ENCODE results near the gene EHBP1L1.

EHBP1L1 gene

DNA sequence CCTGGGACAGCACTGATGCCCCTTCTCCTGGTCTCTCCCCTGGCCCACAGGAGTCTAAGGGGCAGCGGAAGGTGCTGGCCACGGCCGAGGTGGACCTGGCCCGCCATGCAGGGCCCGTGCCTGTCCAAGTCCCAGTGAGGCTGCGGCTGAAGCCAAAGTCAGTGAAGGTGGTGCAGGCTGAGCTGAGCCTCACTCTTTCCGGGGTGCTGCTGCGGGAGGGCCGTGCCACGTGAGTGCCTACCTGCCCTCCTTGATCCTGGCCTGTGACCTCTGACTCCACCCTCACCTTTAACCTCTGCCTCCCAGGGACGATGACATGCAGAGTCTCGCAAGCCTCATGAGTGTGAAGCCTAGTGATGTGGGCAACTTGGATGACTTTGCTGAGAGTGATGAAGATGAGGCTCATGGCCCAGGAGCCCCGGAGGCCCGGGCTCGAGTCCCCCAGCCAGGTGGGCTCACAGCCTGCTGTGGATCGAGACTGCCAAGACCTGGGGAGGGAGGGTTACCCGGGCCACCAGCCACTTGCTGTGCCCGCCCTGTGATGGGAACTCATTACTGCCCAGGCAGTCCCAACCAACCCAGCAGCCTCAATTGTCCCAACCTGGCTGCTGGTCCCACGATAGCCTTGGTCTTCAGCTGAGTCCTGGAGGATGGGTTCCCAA lies 4.3 kb downstream of the EHBP1L1 start:
- peak; percentile 89 for TF ChIP-seq BCL11B (tag by site-specific recombination; IDR thresholded peaks at IDR 0.05; ENCODE audit: low read depth)
- TF ChIP-seq BCL11A (tag by site-specific recombination; IDR thresholded peaks at IDR 0.05; ENCODE audit: low read depth), result 0 out of 2 replicates have a peak, but pooled peaks have one; percentile 46
- TF ChIP-seq ZNF140 (tag by site-specific recombination; IDR thresholded peaks at IDR 0.05), result no peak
- Histone ChIP-seq H3K27ac (ENCODE audit: extremely low read depth, low read depth, low read length) (no peak overlapping the region), H3K4me3 (ENCODE audit: low read depth, low read length) (no peak overlapping the region), H3K4me1 (ENCODE audit: control insufficient read depth, insufficient read depth, low read length) (peaks cover 4% of the 10 kb centered on the region; the same call in 1 of the 2 replicates), H3K9me3 (ENCODE audit: control insufficient read depth, insufficient read depth, low read depth, low read length) (no peaks in the 10 kb centered on the region), H3K36me3 (ENCODE audit: control insufficient read depth in 2 of 2, insufficient read depth in 1 of 2, low read length in 2 of 2) (peaks cover 0 to 8% of the 10 kb centered on the region in 2 experiments; a peak in 1 of 3 replicates)
- POLR2A ChIA-PET, result interaction anchor here (0.7 kb wide), 1 partner anchor 20 kb away, joined by 3 read pairs; no protein-coding TSS in a partner anchor
- CTCF ChIA-PET, result interaction anchor here (0.7 kb wide), 2 partner anchors 14 to 39 kb away, joined by 3 read pairs; no protein-coding TSS in a partner anchor

DNA sequence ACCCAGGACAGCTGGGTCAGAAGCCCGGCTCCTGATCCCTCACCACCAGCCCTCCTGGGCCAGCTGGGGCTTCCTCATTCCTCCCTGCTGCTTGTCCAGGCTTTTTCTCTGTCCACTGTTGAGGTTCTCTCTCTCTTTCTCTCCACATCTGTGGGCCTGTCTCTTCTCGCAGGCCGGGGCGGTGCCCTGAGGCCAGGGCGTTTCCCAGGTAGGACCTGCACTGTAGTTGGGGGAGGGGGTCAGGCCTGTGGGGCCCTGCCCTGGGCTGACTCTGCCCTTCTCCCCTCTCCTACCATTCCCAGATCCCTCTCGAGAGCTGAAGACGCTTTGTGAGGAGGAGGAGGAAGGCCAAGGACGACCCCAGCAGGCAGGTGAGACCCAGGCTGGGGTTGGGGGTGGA lies 4.9 kb downstream of the EHBP1L1 start:
- POLR2A ChIA-PET, result interaction anchor here (0.9 kb wide), 1 partner anchor 32 kb away, joined by 3 read pairs; no protein-coding TSS in a partner anchor
- CTCF ChIA-PET, result interaction anchor here (1.9 kb wide), 1 partner anchor 12 kb away, joined by 4 read pairs; no protein-coding TSS in a partner anchor
- H3K4me3 ChIP-seq (ENCODE audit: low read depth, low read length), result no peak overlapping the region
- H3K27ac ChIP-seq (ENCODE audit: extremely low read depth, low read depth, low read length), result no peak overlapping the region
- peaks cover 4% of the 10 kb centered on the region; the same call in 1 of the 2 replicates for H3K4me1 ChIP-seq (ENCODE audit: control insufficient read depth, insufficient read depth, low read length)
- H3K36me3 ChIP-seq (ENCODE audit: control insufficient read depth in 2 of 2, insufficient read depth in 1 of 2, low read length in 2 of 2), result peaks cover 0 to 7% of the 10 kb centered on the region in 2 experiments; a peak in 1 of 3 replicates
- H3K9me3 ChIP-seq (ENCODE audit: control insufficient read depth, insufficient read depth, low read depth, low read length), result no peaks in the 10 kb centered on the region
- TF ChIP-seq ZFP69B (tag by site-specific recombination; IDR thresholded peaks at IDR 0.05) (no peak), ZNF660 (tag by site-specific recombination; IDR thresholded peaks at IDR 0.05) (no peak), MZF1 (tag by site-specific recombination; IDR thresholded peaks at IDR 0.05; ENCODE audit: borderline replicate concordance) (no peak), ZNF837 (tag by site-specific recombination; IDR thresholded peaks at IDR 0.05) (no peak), ZNF2 (tag by site-specific recombination; IDR thresholded peaks at IDR 0.05) (no peak), MYNN (tag by site-specific recombination; IDR thresholded peaks at IDR 0.05; ENCODE audit: borderline replicate concordance) (no peak), ZBTB21 (tag by site-specific recombination; IDR thresholded peaks at IDR 0.05) (no peak), ZNF155 (tag by site-specific recombination; IDR thresholded peaks at IDR 0.05) (no peak), ZNF677 (tag by site-specific recombination; IDR thresholded peaks at IDR 0.05) (no peak), ZNF132 (tag by site-specific recombination; IDR thresholded peaks at IDR 0.05; ENCODE audit: borderline replicate concordance) (no peak), ZNF548 (tag by site-specific recombination; IDR thresholded peaks at IDR 0.05) (no peak), ZNF239 (tag by site-specific recombination; IDR thresholded peaks at IDR 0.05) (no peak), ZIC2 (tag by site-specific recombination; IDR thresholded peaks at IDR 0.05) (no peak), ZNF48 (tag by site-specific recombination; IDR thresholded peaks at IDR 0.05) (no peak), OSR2 (tag by site-specific recombination; IDR thresholded peaks at IDR 0.05) (no peak)
- TF ChIP-seq, protein P1, sequence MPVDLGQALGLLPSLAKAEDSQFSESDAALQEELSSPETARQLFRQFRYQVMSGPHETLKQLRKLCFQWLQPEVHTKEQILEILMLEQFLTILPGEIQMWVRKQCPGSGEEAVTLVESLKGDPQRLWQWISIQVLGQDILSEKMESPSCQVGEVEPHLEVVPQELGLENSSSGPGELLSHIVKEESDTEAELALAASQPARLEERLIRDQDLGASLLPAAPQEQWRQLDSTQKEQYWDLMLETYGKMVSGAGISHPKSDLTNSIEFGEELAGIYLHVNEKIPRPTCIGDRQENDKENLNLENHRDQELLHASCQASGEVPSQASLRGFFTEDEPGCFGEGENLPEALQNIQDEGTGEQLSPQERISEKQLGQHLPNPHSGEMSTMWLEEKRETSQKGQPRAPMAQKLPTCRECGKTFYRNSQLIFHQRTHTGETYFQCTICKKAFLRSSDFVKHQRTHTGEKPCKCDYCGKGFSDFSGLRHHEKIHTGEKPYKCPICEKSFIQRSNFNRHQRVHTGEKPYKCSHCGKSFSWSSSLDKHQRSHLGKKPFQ (tag by site-specific recombination; IDR thresholded peaks at IDR 0.05), result no peak
- TF ChIP-seq, protein P2, sequence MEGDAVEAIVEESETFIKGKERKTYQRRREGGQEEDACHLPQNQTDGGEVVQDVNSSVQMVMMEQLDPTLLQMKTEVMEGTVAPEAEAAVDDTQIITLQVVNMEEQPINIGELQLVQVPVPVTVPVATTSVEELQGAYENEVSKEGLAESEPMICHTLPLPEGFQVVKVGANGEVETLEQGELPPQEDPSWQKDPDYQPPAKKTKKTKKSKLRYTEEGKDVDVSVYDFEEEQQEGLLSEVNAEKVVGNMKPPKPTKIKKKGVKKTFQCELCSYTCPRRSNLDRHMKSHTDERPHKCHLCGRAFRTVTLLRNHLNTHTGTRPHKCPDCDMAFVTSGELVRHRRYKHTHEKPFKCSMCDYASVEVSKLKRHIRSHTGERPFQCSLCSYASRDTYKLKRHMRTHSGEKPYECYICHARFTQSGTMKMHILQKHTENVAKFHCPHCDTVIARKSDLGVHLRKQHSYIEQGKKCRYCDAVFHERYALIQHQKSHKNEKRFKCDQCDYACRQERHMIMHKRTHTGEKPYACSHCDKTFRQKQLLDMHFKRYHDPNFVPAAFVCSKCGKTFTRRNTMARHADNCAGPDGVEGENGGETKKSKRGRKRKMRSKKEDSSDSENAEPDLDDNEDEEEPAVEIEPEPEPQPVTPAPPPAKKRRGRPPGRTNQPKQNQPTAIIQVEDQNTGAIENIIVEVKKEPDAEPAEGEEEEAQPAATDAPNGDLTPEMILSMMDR (tag by site-specific recombination; IDR thresholded peaks at IDR 0.05), result no peak
- TF ChIP-seq, protein P3, sequence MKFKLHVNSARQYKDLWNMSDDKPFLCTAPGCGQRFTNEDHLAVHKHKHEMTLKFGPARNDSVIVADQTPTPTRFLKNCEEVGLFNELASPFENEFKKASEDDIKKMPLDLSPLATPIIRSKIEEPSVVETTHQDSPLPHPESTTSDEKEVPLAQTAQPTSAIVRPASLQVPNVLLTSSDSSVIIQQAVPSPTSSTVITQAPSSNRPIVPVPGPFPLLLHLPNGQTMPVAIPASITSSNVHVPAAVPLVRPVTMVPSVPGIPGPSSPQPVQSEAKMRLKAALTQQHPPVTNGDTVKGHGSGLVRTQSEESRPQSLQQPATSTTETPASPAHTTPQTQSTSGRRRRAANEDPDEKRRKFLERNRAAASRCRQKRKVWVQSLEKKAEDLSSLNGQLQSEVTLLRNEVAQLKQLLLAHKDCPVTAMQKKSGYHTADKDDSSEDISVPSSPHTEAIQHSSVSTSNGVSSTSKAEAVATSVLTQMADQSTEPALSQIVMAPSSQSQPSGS (tag by site-specific recombination; IDR thresholded peaks at IDR 0.05; ENCODE audit: low read depth), result no peak
- TF ChIP-seq, protein P4, sequence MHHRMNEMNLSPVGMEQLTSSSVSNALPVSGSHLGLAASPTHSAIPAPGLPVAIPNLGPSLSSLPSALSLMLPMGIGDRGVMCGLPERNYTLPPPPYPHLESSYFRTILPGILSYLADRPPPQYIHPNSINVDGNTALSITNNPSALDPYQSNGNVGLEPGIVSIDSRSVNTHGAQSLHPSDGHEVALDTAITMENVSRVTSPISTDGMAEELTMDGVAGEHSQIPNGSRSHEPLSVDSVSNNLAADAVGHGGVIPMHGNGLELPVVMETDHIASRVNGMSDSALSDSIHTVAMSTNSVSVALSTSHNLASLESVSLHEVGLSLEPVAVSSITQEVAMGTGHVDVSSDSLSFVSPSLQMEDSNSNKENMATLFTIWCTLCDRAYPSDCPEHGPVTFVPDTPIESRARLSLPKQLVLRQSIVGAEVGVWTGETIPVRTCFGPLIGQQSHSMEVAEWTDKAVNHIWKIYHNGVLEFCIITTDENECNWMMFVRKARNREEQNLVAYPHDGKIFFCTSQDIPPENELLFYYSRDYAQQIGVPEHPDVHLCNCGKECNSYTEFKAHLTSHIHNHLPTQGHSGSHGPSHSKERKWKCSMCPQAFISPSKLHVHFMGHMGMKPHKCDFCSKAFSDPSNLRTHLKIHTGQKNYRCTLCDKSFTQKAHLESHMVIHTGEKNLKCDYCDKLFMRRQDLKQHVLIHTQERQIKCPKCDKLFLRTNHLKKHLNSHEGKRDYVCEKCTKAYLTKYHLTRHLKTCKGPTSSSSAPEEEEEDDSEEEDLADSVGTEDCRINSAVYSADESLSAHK (tag by site-specific recombination; IDR thresholded peaks at IDR 0.05), result no peak
